ENCODE measurements around the gene TIMP3. TPM values are rescaled to one million over a fixed set of nuclear protein-coding genes. Genes with fewer than 3 reads are reported as not detected.

Gene TIMP3
- total RNA-seq, 1 experiment from 2014 or later, result 3.3 TPM

- POLR2A ChIA-PET, result no interaction called here
- Mint-ChIP-seq H3K4me1 (peaks cover 39% of the 10 kb centered on the region), H3K27me3 (ENCODE audit: low read depth) (no peaks in the 10 kb centered on the region), H3K9me3 (no peaks in the 10 kb centered on the region), H3K27ac (no peak overlapping the region), H3K36me3 (no peaks in the 10 kb centered on the region), H3K4me3 (no peak overlapping the region)
- CTCF ChIA-PET, result interaction anchor here (1.2 kb wide), 1 partner anchor 19 kb away, joined by 3 read pairs; no protein-coding TSS in a partner anchor
- DNase-seq (ENCODE audit: low spot score) (no peak), ATAC-seq (no peak)
- TF ChIP-seq ZNF281 (CRISPR knock-in tag; IDR thresholded peaks at IDR 0.05) (no peak), NFE2L1 (CRISPR knock-in tag; IDR thresholded peaks at IDR 0.05) (no peak), ZNF121 (CRISPR knock-in tag; IDR thresholded peaks at IDR 0.05) (no peak), SMAD4 (CRISPR knock-in tag; IDR thresholded peaks at IDR 0.05) (no peak), FOXK1 (CRISPR knock-in tag; IDR thresholded peaks at IDR 0.05) (no peak), ZNF671 (CRISPR knock-in tag; IDR thresholded peaks at IDR 0.05) (no peak), PRDM15 (CRISPR knock-in tag; IDR thresholded peaks at IDR 0.05) (no peak), ATF1 (CRISPR knock-in tag; IDR thresholded peaks at IDR 0.05) (no peak), MLX (CRISPR knock-in tag; IDR thresholded peaks at IDR 0.05) (no peak), CREM (CRISPR knock-in tag; IDR thresholded peaks at IDR 0.05) (no peak), NR3C1 (CRISPR knock-in tag; conservative IDR thresholded peaks at IDR 0.05; ENCODE audit: low read depth) (no peak), ZMAT4 (CRISPR knock-in tag; IDR thresholded peaks at IDR 0.05) (no peak), E2F4 (CRISPR knock-in tag; IDR thresholded peaks at IDR 0.05; ENCODE audit: borderline replicate concordance, low read depth) (no peak), ZNF425 (CRISPR knock-in tag; conservative IDR thresholded peaks at IDR 0.05) (no peak), MXD4 (CRISPR knock-in tag; IDR thresholded peaks at IDR 0.05; ENCODE audit: borderline replicate concordance) (no peak)
- TF ChIP-seq, protein P1, sequence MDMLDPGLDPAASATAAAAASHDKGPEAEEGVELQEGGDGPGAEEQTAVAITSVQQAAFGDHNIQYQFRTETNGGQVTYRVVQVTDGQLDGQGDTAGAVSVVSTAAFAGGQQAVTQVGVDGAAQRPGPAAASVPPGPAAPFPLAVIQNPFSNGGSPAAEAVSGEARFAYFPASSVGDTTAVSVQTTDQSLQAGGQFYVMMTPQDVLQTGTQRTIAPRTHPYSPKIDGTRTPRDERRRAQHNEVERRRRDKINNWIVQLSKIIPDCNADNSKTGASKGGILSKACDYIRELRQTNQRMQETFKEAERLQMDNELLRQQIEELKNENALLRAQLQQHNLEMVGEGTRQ (CRISPR knock-in tag; IDR thresholded peaks at IDR 0.05), result no peak
- TF ChIP-seq, protein P2, sequence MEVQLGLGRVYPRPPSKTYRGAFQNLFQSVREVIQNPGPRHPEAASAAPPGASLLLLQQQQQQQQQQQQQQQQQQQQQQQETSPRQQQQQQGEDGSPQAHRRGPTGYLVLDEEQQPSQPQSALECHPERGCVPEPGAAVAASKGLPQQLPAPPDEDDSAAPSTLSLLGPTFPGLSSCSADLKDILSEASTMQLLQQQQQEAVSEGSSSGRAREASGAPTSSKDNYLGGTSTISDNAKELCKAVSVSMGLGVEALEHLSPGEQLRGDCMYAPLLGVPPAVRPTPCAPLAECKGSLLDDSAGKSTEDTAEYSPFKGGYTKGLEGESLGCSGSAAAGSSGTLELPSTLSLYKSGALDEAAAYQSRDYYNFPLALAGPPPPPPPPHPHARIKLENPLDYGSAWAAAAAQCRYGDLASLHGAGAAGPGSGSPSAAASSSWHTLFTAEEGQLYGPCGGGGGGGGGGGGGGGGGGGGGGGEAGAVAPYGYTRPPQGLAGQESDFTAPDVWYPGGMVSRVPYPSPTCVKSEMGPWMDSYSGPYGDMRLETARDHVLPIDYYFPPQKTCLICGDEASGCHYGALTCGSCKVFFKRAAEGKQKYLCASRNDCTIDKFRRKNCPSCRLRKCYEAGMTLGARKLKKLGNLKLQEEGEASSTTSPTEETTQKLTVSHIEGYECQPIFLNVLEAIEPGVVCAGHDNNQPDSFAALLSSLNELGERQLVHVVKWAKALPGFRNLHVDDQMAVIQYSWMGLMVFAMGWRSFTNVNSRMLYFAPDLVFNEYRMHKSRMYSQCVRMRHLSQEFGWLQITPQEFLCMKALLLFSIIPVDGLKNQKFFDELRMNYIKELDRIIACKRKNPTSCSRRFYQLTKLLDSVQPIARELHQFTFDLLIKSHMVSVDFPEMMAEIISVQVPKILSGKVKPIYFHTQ (CRISPR knock-in tag; IDR thresholded peaks at IDR 0.05), result no peak
- TF ChIP-seq, protein P3, sequence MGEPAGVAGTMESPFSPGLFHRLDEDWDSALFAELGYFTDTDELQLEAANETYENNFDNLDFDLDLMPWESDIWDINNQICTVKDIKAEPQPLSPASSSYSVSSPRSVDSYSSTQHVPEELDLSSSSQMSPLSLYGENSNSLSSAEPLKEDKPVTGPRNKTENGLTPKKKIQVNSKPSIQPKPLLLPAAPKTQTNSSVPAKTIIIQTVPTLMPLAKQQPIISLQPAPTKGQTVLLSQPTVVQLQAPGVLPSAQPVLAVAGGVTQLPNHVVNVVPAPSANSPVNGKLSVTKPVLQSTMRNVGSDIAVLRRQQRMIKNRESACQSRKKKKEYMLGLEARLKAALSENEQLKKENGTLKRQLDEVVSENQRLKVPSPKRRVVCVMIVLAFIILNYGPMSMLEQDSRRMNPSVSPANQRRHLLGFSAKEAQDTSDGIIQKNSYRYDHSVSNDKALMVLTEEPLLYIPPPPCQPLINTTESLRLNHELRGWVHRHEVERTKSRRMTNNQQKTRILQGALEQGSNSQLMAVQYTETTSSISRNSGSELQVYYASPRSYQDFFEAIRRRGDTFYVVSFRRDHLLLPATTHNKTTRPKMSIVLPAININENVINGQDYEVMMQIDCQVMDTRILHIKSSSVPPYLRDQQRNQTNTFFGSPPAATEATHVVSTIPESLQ (CRISPR knock-in tag; IDR thresholded peaks at IDR 0.05), result no peak
Measured at GRCh38 chr22:32815943-32816342, 14.4 kb downstream of the TIMP3 start.
